OCI-LY1 (cell line): Measurements from ENCODE around the gene STARD3NL.
"Not testable (repeated sequence)": the region's sequence is repeated elsewhere in the genome, so short reads cannot be mapped to it uniquely, and the experiment has no call there.

Experiments used
- H2AFZ ChIP-seq: fragments of 200-600 bp; sonication (generic), shearing (Covaris generic); 2 replicates; pipeline ENCODE4 v1.6.0; 2014; ENCODE audit warnings: antibody characterized with exemption, mild to moderate bottlenecking, low read length
- H3F3A ChIP-seq: fragments of 200-600 bp; sonication (generic), shearing (Covaris generic); 2 replicates; pipeline ENCODE4 v1.6.0; 2014; ENCODE audit warnings: mild to moderate bottlenecking, antibody characterized with exemption, low read length, moderate library complexity; ENCODE audit not compliant: insufficient read depth
- H3K27ac ChIP-seq: fragments of 200-600 bp; sonication (generic); 2 replicates; pipeline ENCODE4 v1.5.1; 2014; ENCODE audit warnings: low read length, mixed run types, mild to moderate bottlenecking, low read depth; ENCODE audit not compliant: poor library complexity, severe bottlenecking
- H3K27me3 ChIP-seq: fragments of 200-600 bp; sonication (generic); 2 replicates; pipeline ENCODE4 v1.6.0; 2014; ENCODE audit warnings: antibody characterized with exemption, mild to moderate bottlenecking, low read length, moderate library complexity; ENCODE audit not compliant: insufficient read depth
- H3K36me3 ChIP-seq: fragments of 200-600 bp; sonication (generic); 2 replicates; pipeline ENCODE4 v1.6.1; 2014; ENCODE audit warnings: mild to moderate bottlenecking, antibody characterized with exemption, low read length, moderate library complexity, mixed read lengths; ENCODE audit not compliant: insufficient read depth
- H3K4me1 ChIP-seq: fragments of 200-600 bp; sonication (generic); 2 replicates; pipeline ENCODE4 v1.5.1; 2014; ENCODE audit warnings: mild to moderate bottlenecking, low read length, moderate library complexity; ENCODE audit not compliant: insufficient read depth, severe bottlenecking
- H3K4me2 ChIP-seq: fragments of 200-600 bp; sonication (generic), shearing (Covaris generic); 2 replicates; pipeline ENCODE4 v1.6.1; 2014; ENCODE audit warnings: low read length
- H3K4me3 ChIP-seq: fragments of 200-600 bp; sonication (generic); 2 replicates; pipeline ENCODE4 v1.5.1; 2014; ENCODE audit warnings: low read length, low read depth, mild to moderate bottlenecking, mixed read lengths; ENCODE audit not compliant: poor library complexity, severe bottlenecking
- H3K79me2 ChIP-seq: fragments of 200-600 bp; shearing (Covaris generic); 2 replicates; pipeline ENCODE4 v1.6.1; 2016; ENCODE audit warnings: mixed run types, low read length, mixed read lengths; ENCODE audit not compliant: insufficient read depth
- H3K9ac ChIP-seq: fragments of 200-600 bp; sonication (generic), shearing (Covaris generic); 2 replicates; pipeline ENCODE4 v1.6.1; 2014; ENCODE audit warnings: mild to moderate bottlenecking, low read length, mixed read lengths
- H3K9me2 ChIP-seq: fragments of 200-600 bp; sonication (generic), shearing (Covaris generic); 2 replicates; pipeline ENCODE4 v1.6.1; 2014; ENCODE audit warnings: low read depth, mild to moderate bottlenecking, low read length, mixed read lengths
- H3K9me3 ChIP-seq: fragments of 200-600 bp; shearing (Covaris generic); 2 replicates; pipeline ENCODE4 v1.6.1; 2014; ENCODE audit warnings: low read length, mixed read lengths
- H4K20me1 ChIP-seq: fragments of 200-600 bp; sonication (generic), shearing (Covaris generic); 2 replicates; pipeline ENCODE4 v1.6.0; 2016; ENCODE audit warnings: mild to moderate bottlenecking, low read length; ENCODE audit not compliant: insufficient read depth
- EZH2 ChIP-seq: fragments of 200-600 bp; sonication (generic), shearing (Covaris generic); IDR thresholded peaks from 2 replicates; pipeline ENCODE4 v1.8.0; 2017; ENCODE audit warnings: borderline replicate concordance, mixed run types, mild to moderate bottlenecking, antibody characterized with exemption, low read length, moderate library complexity, mixed read lengths
- TF ChIP-seq, protein P1 (sequence below): fragments of 200-600 bp; sonication (generic), shearing (Covaris generic); IDR thresholded peaks from 2 replicates; pipeline ENCODE4 v1.5.1; 2017; ENCODE audit warnings: mild to moderate bottlenecking, antibody characterized with exemption, low read length, moderate library complexity, mixed read lengths

The STARD3NL gene

DNA sequence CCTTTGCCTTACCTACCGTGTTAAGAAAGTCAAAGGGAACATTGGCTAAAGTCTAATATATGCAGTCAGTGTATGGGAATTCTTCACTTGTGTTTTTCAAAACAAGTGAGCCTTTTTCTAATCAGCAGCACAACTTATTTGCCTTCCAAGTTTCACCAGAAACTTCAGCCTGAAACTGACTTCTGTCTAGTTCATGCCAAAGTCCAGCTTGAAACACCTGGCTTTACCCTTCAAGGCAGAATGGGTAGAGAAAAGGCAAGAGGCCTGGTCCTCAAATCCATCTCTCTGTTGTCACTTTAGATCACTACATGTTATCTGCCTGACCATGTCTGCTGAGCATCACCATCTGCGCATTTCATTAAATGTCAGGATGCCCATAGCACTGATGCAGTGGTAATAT lies 92.4 kb downstream of the STARD3NL start:
- not testable (repeated sequence) for H3K9me3 ChIP-seq, H3K27me3 ChIP-seq, H3K79me2 ChIP-seq, H3K27ac ChIP-seq, H3K4me3 ChIP-seq, H3K9ac ChIP-seq, H3K36me3 ChIP-seq, H4K20me1 ChIP-seq, H3K9me2 ChIP-seq, H3K4me1 ChIP-seq, H3F3A ChIP-seq, H2AFZ ChIP-seq, H3K4me2 ChIP-seq

DNA sequence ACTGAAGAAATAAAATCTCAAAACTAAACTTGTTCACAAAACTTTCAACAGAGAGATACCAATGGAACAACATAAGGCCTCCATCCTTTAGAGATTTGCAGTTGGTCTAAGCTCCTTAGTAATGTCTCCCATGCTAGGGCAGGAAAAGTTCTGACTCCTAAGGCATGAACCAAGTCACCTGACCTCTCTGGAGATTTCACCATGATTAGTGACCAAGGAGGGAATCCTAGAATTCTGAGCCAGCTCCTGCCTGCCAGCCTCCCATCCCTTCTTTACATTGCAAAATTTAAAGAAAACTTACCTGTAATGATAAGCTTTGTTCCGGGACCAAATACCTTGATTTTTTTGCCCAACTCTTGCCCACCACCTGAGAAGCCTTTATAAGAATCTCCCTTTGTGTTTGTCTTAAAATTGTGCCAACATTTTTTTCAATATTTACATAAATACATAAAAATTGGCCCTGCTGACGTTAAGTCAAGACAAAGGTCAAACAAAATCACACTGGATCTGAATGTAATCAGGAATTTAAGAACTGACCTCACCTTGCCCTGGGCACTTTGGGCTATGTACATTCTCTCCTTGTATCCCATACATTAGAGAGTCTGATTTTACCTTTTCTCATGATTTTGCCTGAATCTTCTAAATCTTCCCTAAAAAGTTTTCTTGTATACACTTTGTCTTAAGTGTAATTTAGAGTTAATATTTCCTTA lies 95.4 kb downstream of the STARD3NL start, which contains the start of gene TARP:
Gene TARP (minus strand): TSS at position 351 of the 710 bp plus-strand sequence.
- H3K4me2 ChIP-seq, result no peak within 1 kb of the TSS
- no peak within 1 kb of the TSS for H3K27ac ChIP-seq
- no peaks in the 10 kb centered on the region for H3K9me2 ChIP-seq

DNA sequence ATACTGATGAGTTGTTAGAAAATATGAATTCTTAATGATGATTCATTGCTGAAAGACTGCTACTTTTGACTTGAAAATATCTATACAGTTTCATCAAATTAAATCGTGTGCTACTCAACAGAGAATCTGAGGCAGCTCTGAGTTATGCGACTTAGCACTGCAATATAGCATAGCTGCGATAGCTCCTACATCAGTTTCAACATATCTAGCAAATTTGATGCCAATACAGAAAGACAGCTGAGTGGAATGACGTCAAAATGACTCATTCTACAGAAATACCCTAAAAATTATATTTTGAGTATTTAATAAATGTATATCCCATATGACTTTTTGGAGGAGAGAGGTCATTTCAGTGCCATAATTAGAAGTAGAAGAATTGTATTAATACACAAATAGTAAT lies 96.4 kb downstream of the STARD3NL start:
- H3K9me2 ChIP-seq, result no peaks in the 10 kb centered on the region
- H3K4me1 ChIP-seq, result no peaks in the 10 kb centered on the region
- no peak overlapping the region for H3K4me3 ChIP-seq
- no peaks in the 10 kb centered on the region for H4K20me1 ChIP-seq
- no peak overlapping the region for H3K9ac ChIP-seq
- H3F3A ChIP-seq, result no peaks in the 10 kb centered on the region
- H3K9me3 ChIP-seq, result no peaks in the 10 kb centered on the region
- no peaks in the 10 kb centered on the region for H3K79me2 ChIP-seq
- no peaks in the 10 kb centered on the region for H3K36me3 ChIP-seq
- H3K27me3 ChIP-seq, result no peaks in the 10 kb centered on the region
- H3K4me2 ChIP-seq, result no peak overlapping the region
- H2AFZ ChIP-seq, result no peak overlapping the region
- no peak overlapping the region for H3K27ac ChIP-seq
- no peak for TF ChIP-seq EZH2
- TF ChIP-seq, protein P1, sequence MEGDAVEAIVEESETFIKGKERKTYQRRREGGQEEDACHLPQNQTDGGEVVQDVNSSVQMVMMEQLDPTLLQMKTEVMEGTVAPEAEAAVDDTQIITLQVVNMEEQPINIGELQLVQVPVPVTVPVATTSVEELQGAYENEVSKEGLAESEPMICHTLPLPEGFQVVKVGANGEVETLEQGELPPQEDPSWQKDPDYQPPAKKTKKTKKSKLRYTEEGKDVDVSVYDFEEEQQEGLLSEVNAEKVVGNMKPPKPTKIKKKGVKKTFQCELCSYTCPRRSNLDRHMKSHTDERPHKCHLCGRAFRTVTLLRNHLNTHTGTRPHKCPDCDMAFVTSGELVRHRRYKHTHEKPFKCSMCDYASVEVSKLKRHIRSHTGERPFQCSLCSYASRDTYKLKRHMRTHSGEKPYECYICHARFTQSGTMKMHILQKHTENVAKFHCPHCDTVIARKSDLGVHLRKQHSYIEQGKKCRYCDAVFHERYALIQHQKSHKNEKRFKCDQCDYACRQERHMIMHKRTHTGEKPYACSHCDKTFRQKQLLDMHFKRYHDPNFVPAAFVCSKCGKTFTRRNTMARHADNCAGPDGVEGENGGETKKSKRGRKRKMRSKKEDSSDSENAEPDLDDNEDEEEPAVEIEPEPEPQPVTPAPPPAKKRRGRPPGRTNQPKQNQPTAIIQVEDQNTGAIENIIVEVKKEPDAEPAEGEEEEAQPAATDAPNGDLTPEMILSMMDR, result no peak

More for the DNA sequence above, 95.4 kb downstream of the STARD3NL start, which contains the start of gene TARP:
- TF ChIP-seq, protein P1, result no peak
- TF ChIP-seq EZH2, result no peak
- Histone ChIP-seq H3F3A (no peaks in the 10 kb centered on the region), H3K27me3 (no peaks in the 10 kb centered on the region), H3K9me3 (no peaks in the 10 kb centered on the region), H3K9ac (no peak within 1 kb of the TSS), H3K4me1 (no peaks in the 10 kb centered on the region), H3K79me2 (no peaks in the 10 kb centered on the region), H4K20me1 (no peaks in the 10 kb centered on the region), H3K4me3 (no peak within 1 kb of the TSS), H2AFZ (no peak within 1 kb of the TSS), H3K36me3 (no peaks in the 10 kb centered on the region)
